GM12864 (cell line): ENCODE results near the gene NR3C1.

Experiments used
- DNase-seq: peaks from one replicate; pipeline ENCODE4 v3.0.0-alpha.2; 2011; ENCODE audit warnings: low read depth
- H3K4me3 ChIP-seq: 2 replicates; pipeline ENCODE4 v1.5.1; 2011; ENCODE audit warnings: mild to moderate bottlenecking, low read depth, low read length, control low read depth
- CTCF ChIP-seq: IDR thresholded peaks from 2 replicates; pipeline ENCODE4 v1.5.1; 2011; ENCODE audit warnings: low read depth, mild to moderate bottlenecking, moderate library complexity, low read length, control low read depth, inconsistent platforms; ENCODE audit errors: missing control alignments

NR3C1 gene

GRCh38 chr5:143442385-143442784, 38.9 kb upstream of the NR3C1 start:
- H3K4me3 ChIP-seq = no peak overlapping the region
- TF ChIP-seq CTCF = no peak
- DNase-seq = no peak

DNA sequence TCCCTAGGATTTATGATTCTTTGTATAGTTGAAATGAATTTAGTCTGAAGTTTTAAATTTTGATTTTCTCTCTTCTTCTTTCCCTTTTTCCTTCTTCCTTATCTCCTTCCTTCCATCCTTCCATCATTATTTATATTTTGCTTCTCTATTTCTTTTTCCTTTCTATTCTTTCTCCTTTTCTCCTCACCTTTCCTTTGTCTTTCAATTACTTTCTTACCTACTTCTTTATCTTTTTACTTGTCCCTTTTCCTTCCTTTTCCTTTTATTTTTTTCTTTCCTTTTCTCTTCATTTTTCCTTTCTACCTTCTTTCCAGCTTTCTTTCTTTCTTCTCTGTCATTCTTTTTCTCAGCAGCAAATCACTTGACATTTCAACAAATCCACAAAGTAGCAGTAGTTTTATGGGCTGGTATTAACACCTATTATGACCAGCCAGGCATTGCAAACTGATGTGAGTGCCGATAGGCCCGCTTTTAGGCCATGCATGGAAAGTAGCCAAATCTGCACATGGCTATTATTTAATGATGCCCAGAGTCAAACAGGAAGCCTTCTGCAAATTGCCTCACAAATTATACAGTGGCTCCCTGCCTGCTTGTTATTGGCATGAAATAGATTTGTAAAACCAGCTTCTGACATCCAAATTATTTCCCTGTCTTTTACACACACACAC, 37.1 kb upstream of the NR3C1 start:
- no peak overlapping the region for H3K4me3 ChIP-seq
- DNase-seq = no peak
- no peak for TF ChIP-seq CTCF

DNA sequence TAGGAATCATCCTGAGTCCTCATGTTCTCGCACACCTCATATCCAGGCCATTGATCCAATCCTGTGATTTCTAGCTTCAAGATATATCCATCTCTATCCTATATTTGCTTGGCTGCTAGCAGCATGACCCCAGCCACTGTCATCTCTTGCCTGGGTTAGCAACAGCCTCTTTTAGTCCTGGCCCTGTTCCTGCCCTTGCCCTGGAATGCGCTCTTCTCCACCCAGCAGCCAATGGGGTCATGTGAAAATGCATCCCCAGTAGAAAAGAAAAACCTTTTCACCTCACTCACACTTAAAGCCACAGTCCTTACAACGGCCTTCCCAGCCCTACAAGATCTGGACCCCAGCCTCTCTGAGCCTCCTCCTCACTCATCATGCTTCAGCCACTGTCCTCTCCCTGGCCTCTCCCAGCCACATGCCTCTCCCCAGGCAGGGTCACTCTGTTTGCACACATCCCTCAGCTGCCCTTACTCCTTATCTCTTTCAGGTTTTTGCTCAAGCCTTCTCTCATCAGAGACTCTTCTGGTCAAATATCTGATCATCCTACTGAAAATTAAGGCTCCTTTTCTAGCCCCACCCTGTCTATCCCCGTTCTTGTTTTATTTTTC, 34.3 kb upstream of the NR3C1 start:
- TF ChIP-seq CTCF = no peak
- H3K4me3 ChIP-seq = no peak overlapping the region
- DNase-seq = no peak

DNA sequence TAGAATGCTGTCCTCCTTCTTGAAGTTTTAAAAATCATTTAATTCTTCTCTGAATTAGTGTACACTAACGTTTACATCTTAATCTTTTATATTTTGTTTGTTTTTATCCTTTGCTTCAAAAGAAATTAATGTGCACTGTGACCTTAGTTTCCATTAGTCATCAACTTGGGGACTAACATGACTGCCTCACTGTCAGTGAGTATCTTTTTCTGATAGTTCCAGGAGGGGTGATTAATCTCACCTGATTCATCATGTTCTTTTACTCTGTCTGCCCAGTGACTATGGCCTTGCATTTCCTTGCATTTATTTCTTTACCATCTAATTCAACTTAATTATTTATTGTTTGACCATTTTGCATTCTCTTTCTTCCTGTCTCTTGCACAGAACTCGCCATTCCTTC, 33.4 kb upstream of the NR3C1 start:
- TF ChIP-seq CTCF = no peak
- no peak overlapping the region for H3K4me3 ChIP-seq
- no peak for DNase-seq

DNA sequence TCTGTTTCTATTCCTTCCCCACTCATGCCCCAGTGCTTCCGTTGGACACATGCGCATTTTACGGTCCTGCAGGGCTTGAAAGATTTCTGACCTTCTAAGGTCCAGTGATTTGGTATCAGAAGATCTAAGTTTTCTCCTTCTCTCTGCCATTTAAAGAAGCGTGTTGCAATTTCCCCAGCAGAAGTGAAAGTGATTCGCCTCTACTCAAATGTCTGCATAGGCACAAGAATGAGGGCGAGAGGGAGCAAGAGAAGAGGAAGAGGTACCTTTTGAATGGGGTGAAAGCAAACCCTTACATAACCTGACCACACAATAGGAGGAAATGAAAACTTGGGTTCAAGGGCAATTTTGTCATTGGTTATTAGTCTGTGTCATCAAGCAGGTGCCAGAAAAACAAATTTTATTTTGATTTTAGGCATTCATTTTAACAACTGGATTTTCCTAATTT, 31.7 kb upstream of the NR3C1 start:
- peak overlapping the region; percentile 52 for H3K4me3 ChIP-seq
- no peak for TF ChIP-seq CTCF
- peak; percentile 95 for DNase-seq

DNA sequence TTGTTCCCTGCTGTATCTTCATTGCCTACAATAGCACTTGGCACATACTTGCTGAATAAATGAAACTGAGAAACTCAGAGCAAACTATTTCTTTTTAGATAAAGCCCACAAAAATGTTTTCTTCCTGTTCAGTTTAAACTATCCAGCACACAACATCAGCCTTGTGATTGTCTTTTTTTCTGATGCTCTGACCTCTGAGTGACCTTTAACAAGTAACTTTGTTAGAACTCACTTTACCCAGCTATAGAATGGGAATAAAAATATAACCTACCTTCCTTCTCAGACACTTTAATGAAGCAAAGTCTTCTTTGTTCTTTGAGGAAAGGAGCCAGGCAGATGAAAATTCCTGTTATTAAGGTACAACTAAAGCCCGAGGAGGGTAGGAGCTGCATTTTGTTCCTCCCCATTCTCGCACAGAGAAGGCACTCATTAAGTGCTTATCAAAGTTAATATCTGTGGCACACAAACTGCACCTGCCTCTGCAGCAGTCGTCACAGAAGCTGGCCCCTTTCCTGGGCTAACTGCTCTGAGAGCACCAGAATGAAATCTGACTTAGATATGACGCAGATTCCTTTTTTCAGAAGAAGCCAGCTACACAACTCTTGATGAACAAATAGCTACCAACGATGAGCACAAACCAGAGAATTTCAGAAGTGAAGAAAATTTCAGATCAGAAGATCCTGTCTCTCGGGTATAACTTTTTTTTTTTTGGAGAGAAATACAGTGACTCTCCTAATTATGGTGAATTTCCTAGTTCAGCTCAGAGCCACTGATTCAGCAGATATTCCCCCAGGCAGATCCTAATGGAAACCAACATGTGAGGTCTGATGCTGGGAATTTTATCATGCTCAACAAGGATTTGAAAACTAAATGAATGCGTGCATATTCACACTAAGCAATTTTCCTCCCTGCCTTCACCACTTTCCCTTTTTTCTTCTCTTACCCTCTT, 31.0 kb upstream of the NR3C1 start:
- DNase-seq = no peak
- peak overlapping the region; percentile 52 for H3K4me3 ChIP-seq
- no peak for TF ChIP-seq CTCF
